GM13977 (cell line): ENCODE results near the gene SLC25A6.

Experiments
- DNase-seq: peaks from one replicate; pipeline ENCODE4 v3.0.0; 2012; ENCODE audit warnings: low spot score
- in situ Hi-C: fragments of 300-500 bp; cut with MboI; formaldehyde crosslinking; loops from one replicate; pipeline ENCODE4 v1.12.0; 2022; ENCODE audit warnings: low sequenced_read_pairs, low pct_unique_long_range_greater_than_20kb, mixed read lengths, inconsistent platforms; ENCODE audit not compliant: unreplicated experiment
- TF ChIP-seq, protein P1 (sequence below): IDR thresholded peaks from 2 replicates; pipeline ENCODE4 v1.5.1; 2012; ENCODE audit warnings: mild to moderate bottlenecking, control low read depth; ENCODE audit not compliant: insufficient read depth; ENCODE audit errors: extremely low read depth, missing control alignments

SLC25A6 gene

DNA sequence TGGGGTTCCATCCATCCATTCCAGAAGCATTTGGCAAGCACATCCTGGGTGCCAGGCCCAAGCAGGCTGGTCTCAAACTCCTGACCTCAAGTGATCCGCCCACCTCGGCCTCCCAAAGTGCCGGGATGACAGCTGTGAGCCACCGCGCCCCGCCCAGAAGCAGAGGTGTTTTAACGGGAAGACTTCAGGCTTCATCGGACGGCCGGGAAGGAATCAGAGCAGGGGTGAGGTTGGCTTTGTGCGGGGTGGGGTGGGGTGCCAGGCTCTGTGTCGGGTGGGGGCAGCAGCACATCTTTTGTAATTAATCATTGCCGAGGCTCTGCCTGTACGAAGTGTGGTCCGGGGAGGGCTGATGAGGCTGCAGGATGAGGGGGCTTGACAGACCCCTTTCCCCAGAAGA is 5.1 kb upstream of the SLC25A6 start:
- TF ChIP-seq, protein P1, sequence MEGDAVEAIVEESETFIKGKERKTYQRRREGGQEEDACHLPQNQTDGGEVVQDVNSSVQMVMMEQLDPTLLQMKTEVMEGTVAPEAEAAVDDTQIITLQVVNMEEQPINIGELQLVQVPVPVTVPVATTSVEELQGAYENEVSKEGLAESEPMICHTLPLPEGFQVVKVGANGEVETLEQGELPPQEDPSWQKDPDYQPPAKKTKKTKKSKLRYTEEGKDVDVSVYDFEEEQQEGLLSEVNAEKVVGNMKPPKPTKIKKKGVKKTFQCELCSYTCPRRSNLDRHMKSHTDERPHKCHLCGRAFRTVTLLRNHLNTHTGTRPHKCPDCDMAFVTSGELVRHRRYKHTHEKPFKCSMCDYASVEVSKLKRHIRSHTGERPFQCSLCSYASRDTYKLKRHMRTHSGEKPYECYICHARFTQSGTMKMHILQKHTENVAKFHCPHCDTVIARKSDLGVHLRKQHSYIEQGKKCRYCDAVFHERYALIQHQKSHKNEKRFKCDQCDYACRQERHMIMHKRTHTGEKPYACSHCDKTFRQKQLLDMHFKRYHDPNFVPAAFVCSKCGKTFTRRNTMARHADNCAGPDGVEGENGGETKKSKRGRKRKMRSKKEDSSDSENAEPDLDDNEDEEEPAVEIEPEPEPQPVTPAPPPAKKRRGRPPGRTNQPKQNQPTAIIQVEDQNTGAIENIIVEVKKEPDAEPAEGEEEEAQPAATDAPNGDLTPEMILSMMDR = no peak
- in situ Hi-C loops = no loop called here
- DNase-seq = no peak

DNA sequence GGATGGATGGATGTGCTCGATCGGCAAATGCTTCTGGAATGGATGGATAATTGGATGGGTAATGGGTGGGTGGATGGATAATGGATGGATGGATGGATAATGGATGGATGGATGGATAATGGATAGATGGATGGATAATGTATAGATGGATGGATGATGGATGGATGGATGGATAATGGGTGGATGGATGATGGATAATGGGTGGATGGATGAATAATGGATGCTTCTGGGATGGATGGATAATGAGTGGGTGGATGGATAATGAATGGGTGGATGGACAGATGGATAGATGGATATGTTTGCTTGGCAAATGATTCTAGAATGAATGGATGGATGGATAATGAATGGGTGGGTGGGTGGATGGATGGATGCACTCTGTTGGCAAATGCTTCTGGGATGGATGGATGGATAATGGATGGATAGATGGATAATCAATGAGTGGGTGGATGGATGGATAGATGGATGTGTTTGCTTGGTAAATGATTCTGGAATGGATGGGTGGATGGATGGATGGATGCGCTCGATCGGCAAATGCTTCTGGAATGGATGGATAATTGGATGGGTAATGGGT is 3.8 kb upstream of the SLC25A6 start:
- in situ Hi-C loops = no loop called here
- TF ChIP-seq, protein P1 = no peak
- no peak for DNase-seq

DNA sequence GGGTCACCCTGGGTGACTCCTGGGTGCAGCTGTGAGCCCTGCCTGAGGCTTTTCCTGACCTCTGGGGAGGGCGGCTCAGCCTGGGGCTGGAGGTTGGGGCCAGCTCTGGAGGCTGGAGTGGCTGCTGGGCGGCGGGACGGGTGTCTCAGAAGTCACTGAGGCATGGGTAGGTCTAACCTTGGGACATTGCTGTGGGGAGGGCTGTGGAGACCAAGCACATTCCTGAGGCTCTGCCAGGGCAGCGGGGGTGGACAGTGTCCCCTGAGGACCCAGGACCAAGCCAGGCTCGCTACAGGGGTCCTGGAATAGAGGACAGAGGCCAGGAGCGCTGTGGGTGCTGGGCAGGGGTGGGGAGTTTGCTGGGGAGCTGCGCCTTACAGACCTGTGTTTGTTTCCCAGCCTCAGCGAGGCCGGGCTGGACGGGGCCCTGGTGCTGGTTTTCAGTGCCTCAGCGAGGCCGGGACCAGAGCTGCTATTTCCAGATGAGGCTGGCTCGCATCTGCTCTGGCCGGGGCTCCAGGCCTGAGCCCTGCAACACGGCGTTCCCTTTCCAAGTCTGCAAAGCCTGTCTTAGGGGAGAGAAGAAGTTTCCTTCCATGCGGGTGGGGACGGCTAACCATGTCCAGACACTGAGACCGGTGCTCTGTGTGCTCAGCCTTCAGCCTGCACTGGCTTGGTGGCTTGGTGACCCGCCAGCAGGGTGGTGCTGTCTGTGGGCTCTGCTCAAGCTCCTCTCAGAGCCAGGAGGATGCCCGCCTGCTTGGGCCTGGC is 3.0 kb upstream of the SLC25A6 start:
- TF ChIP-seq, protein P1 = no peak
- in situ Hi-C loops = no loop called here
- no peak for DNase-seq

GRCh38 chrX:1393871-1394615 is 2.1 kb upstream of the SLC25A6 start:
- in situ Hi-C loops = no loop called here
- TF ChIP-seq, protein P1 = no peak
- no peak for DNase-seq

GRCh38 chrX:1392376-1393068 is 609 bp upstream of the SLC25A6 start:
- in situ Hi-C loops = no loop called here
- TF ChIP-seq, protein P1 = no peak
- DNase-seq = peak; percentile 80

DNA sequence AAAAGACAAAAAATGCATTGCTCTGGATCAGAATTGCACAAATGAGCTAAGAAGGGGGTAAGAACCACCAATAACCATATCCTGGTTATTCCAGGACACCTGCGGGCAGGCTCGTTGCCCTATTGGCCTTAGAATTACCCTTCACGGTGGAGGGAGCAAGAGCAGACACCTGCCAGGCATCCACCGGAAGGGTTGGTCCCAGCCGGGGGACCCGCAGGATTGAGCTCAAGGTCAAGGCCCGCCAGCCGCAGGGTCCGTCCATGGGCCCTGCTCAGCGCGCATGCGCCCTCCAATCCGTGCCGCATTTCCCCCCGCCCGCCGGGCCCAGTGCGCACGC is 575 bp downstream of the SLC25A6 start:
- TF ChIP-seq, protein P1 = no peak
- DNase-seq = peak; percentile 98
- in situ Hi-C loops = no loop called here
